GM12878 (cell line): Measurements from ENCODE around the gene LDB2. TPM values are rescaled to one million over a fixed set of nuclear protein-coding genes. Genes with fewer than 3 reads are reported as not detected.

Experiments
- ATAC-seq: fragments of 200-7000 bp; cut with Tn5 transposase; 3 replicates; pipeline ENCODE4 v1.9.1; 2020; ENCODE audit warnings: mild to moderate bottlenecking, moderate library complexity
- BruUV-seq: library from RNA; stranded (reverse); fragments of 400-500 nt; replicated peaks from 2 replicates; lab custom pipeline; 2021; lab: Mats Ljungman, UMichigan
- CTCF ChIA-PET: fragments of 300-600 bp; sonication (Branson Sonifier 250); formaldehyde crosslinking; extraction: SDS; loops from one replicate; lab custom pipeline; 2021; ENCODE audit warnings: inconsistent platforms; lab: Yijun Ruan, JAX
- POLR2A ChIA-PET: fragments of 350-600 bp; formaldehyde crosslinking; extraction: SDS; loops from one replicate; lab custom pipeline; 2021; ENCODE audit warnings: inconsistent platforms; lab: Charles Lee
- RAD21 ChIA-PET: fragments of 300-600 bp; sonication (Branson Sonifier 250); formaldehyde crosslinking; loops from one replicate; lab custom pipeline; 2023; ENCODE audit warnings: antibody characterized with exemption; ENCODE audit not compliant: unreplicated experiment; lab: Charles Lee
- SMC1A ChIA-PET: fragments of 300-600 bp; sonication (Branson Sonifier 250); formaldehyde crosslinking; loops from one replicate; lab custom pipeline; 2023; ENCODE audit not compliant: unreplicated experiment, uncharacterized antibody; lab: Charles Lee
- DNase-seq: peaks from one replicate; pipeline ENCODE4 v3.0.0-alpha.2; 2011; ENCODE audit warnings: low read depth, low spot score
- FAIRE-seq: peaks from 3 replicates; lab custom pipeline; 2011; peaks lifted over from hg19 to GRCh38; lab: Jason Lieb, UNC
- H2AFZ ChIP-seq: 2 replicates; pipeline ENCODE4 v1.6.0; 2011; ENCODE audit warnings: low read depth, low read length, control low read depth; ENCODE audit not compliant: control insufficient read depth
- H3K27ac ChIP-seq: 2 replicates; pipeline ENCODE4 v1.5.1; 2011; ENCODE audit warnings: control low read depth; ENCODE audit not compliant: control insufficient read depth, insufficient read depth
- H3K27me3 ChIP-seq, 2 experiments: replicated peaks in 1 of 2; 2 replicates each; pipeline versions ENCODE4 v1.6.0 to v1.6.1; 2011; ENCODE audit warnings: low read length in 1 of 2; ENCODE audit not compliant: control insufficient read depth in 2 of 2, insufficient read depth in 2 of 2
- H3K36me3 ChIP-seq, 2 experiments: 2 replicates each; pipeline ENCODE4 v1.5.1; 2011; ENCODE audit warnings: low read length in 1 of 2; ENCODE audit not compliant: control insufficient read depth in 2 of 2, insufficient read depth in 2 of 2
- H3K4me1 ChIP-seq: 2 replicates; pipeline ENCODE4 v1.6.1; 2011; ENCODE audit warnings: mild to moderate bottlenecking, low read length, moderate library complexity, mixed read lengths; ENCODE audit not compliant: control insufficient read depth, insufficient read depth
- H3K4me2 ChIP-seq: 2 replicates; pipeline ENCODE4 v1.6.0; 2011; ENCODE audit warnings: control low read depth; ENCODE audit not compliant: control insufficient read depth, insufficient read depth
- H3K4me3 ChIP-seq: fragments of 200-600 bp; sonication (generic); 2 replicates; pipeline ENCODE4 v1.5.1; 2016
- H3K79me2 ChIP-seq: 2 replicates; pipeline ENCODE4 v1.6.0; 2011; ENCODE audit warnings: low read length; ENCODE audit not compliant: control insufficient read depth, insufficient read depth
- H3K9ac ChIP-seq: 2 replicates; pipeline ENCODE4 v1.8.0; 2011; ENCODE audit warnings: low read length, control low read depth, mixed read lengths; ENCODE audit not compliant: control insufficient read depth, insufficient read depth
- H3K9me3 ChIP-seq: replicated peaks from 3 replicates; pipeline ENCODE4 v1.5.1; 2011; ENCODE audit warnings: mild to moderate bottlenecking, low read length; ENCODE audit not compliant: control insufficient read depth, insufficient read depth
- H4K20me1 ChIP-seq: 2 replicates; pipeline ENCODE4 v1.6.0; 2011; ENCODE audit not compliant: control insufficient read depth, insufficient read depth
- IKZF1 ChIP-seq: fragments of 450-650 bp; conservative IDR thresholded peaks from 2 replicates; pipeline ENCODE4 v1.6.1; 2017; ENCODE audit warnings: antibody characterized with exemption, mild to moderate bottlenecking
- MTA2 ChIP-seq: fragments of 450-650 bp; IDR thresholded peaks from 2 replicates; pipeline ENCODE4 v1.6.1; 2016; ENCODE audit warnings: low read depth, mild to moderate bottlenecking, moderate library complexity
- POLR2AphosphoS2 ChIP-seq: IDR thresholded peaks from 2 replicates; pipeline ENCODE4 v1.6.1; 2011; ENCODE audit warnings: low read depth, mild to moderate bottlenecking, low read length, improper control_type of control experiment, moderate library complexity
- RB1 ChIP-seq: fragments of 450-650 bp; formaldehyde crosslinking; IDR thresholded peaks from 2 replicates; pipeline ENCODE4 v1.6.1; 2017; ENCODE audit warnings: mild to moderate bottlenecking, borderline replicate concordance
- WGBS: methylation state at CpG from one replicate; pipeline ENCODE4 v1.1.6; 2016; ENCODE audit warnings: low lambda C conversion rate; ENCODE audit not compliant: insufficient replicate concordance, insufficient coverage; ENCODE audit errors: missing lambda C conversion rate; 5-methylcytosine and 5-hydroxymethylcytosine counted together
- in situ Hi-C: fragments of 300-500 bp; cut with MboI; formaldehyde crosslinking; loops from 9 replicates; pipeline ENCODE4 v1.14.3; 2018; ENCODE audit warnings: mixed read lengths
- intact Hi-C: fragments of 100-400 bp; cut with micrococcal nuclease; formaldehyde crosslinking; loops from one replicate; pipeline ENCODE4 v1.14.2; 2022; ENCODE audit not compliant: unreplicated experiment
- polyA plus RNA-seq, 11 experiments: library from polyadenylated mRNA; depleted of rRNA in 4 of 11; unstranded in 6 of 11; stranded (reverse) in 5 of 11; fragments of >200 nt; fragmentation: Nextera tagmentation in 4 of 11; fragmentation: Illumina TruSeq in 1 of 11; extraction: Ambion mirVana in 4 of 11; extraction: Trizol in 1 of 11; gene quantifications; 1 replicate in 1 of 11; 2 replicates in 10 of 11; pipeline versions ENCODE4 v1.2.1 to v1.2.3, GENCODE V29; 2011 to 2016; ENCODE audit warnings: inconsistent platforms in 2 of 11, missing spikeins in 2 of 11, low read depth in 1 of 11
- total RNA-seq, 4 experiments: library from RNA; depleted of rRNA in 3 of 4; stranded (reverse); fragments of >200 nt in 3 of 4; fragmentation: Illumina TruSeq in 1 of 4; extraction: Trizol in 1 of 4; gene quantifications; 2 replicates each; pipeline versions ENCODE4 v1.2.1 to v1.2.3, GENCODE V29; 2013 to 2021
- TF ChIP-seq, protein P1 (sequence below): IDR thresholded peaks from 2 replicates; pipeline ENCODE4 v1.6.1; 2011; ENCODE audit warnings: mild to moderate bottlenecking, low read depth, low read length, moderate library complexity; ENCODE audit not compliant: insufficient replicate concordance

Gene LDB2
- total and polyA plus RNA-seq, 10 of the 15 experiments (the other 5 are each of a cell fraction or from before 2014, with no cell fraction given) = 0.15 TPM; not detected in 9

DNA sequence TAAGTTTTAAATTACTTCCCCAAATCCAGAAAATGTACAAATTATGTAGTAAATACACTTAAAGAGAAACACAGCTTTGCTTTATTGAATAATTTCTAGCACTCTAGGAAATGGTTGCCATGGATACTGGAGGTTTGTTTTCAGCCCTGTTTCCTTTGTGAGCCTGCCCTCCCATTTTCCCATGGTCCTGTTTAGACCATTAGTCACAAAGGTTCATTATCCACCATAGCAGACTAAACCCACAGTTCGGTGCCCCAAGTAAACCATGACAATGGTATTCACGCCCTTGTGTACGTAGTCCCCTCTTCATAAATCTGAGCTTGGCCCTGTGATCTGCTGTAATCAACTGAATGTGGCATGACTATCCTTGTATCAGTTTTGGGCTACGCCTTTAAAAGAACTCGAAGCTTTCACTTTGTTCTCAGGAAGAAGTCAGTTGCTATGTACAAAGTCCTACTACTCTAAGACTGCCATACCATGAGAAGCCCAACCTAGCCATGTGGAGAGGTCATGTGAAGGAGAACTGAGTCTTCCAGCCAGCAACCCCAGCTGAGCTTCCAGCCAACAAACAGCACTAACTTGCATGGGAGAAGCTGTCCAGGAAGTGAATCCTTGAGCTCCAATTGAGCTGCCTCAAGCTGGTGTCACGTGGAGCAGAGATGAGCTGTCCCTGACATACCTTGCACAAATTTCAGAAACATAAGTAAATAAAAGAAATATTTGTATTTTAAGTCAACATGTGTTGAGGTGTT lies 300.4 kb downstream of the LDB2 start:
- H3K4me1 ChIP-seq = no peaks in the 10 kb centered on the region
- ChIA-PET POLR2A (no interaction called here), SMC1A (interaction anchor here (0.8 kb wide), 1 partner anchor 46 kb away, joined by 3 read pairs; no protein-coding TSS in a partner anchor), CTCF (no interaction called here), RAD21 (no interaction called here)
- TF ChIP-seq MTA2 (no peak), POLR2AphosphoS2 (no peak)
- TF ChIP-seq, protein P1, sequence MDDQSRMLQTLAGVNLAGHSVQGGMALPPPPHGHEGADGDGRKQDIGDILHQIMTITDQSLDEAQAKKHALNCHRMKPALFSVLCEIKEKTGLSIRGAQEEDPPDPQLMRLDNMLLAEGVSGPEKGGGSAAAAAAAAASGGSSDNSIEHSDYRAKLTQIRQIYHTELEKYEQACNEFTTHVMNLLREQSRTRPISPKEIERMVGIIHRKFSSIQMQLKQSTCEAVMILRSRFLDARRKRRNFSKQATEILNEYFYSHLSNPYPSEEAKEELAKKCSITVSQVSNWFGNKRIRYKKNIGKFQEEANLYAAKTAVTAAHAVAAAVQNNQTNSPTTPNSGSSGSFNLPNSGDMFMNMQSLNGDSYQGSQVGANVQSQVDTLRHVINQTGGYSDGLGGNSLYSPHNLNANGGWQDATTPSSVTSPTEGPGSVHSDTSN = no peak
- intact Hi-C loops = no loop called here
- no peak overlapping the region for H3K4me2 ChIP-seq
- H2AFZ ChIP-seq = no peak overlapping the region
- H3K36me3 ChIP-seq = no peaks in the 10 kb centered on the region
- 6% methylated on average over 6 of the region's 6 CpGs for WGBS
- H3K79me2 ChIP-seq = no peaks in the 10 kb centered on the region
- H3K27me3 ChIP-seq = no peaks in the 10 kb centered on the region
- ATAC-seq (no peak), FAIRE-seq (no peak), DNase-seq (no peak)
- BruUV-seq = no TSS peak
- no peak overlapping the region for H3K4me3 ChIP-seq
- no peak overlapping the region for H3K27ac ChIP-seq
- no peaks in the 10 kb centered on the region for H3K9me3 ChIP-seq
- in situ Hi-C loops = no loop called here
- no peaks in the 10 kb centered on the region for H4K20me1 ChIP-seq
- no peak overlapping the region for H3K9ac ChIP-seq

- ChIA-PET POLR2A (no interaction called here), SMC1A (no interaction called here), RAD21 (no interaction called here), CTCF (no interaction called here)
- no peaks in the 10 kb centered on the region for H3K27me3 ChIP-seq
- no peak overlapping the region for H2AFZ ChIP-seq
- in situ Hi-C loops = no loop called here
- H3K9ac ChIP-seq = no peak overlapping the region
- no peaks in the 10 kb centered on the region for H3K36me3 ChIP-seq
- no peaks in the 10 kb centered on the region for H4K20me1 ChIP-seq
- no peak overlapping the region for H3K4me2 ChIP-seq
- no peaks in the 10 kb centered on the region for H3K4me1 ChIP-seq
- H3K27ac ChIP-seq = no peak overlapping the region
- BruUV-seq = no TSS peak
- TF ChIP-seq IKZF1 (no peak), RB1 (no peak)
- DNase-seq (no peak), ATAC-seq (no peak), FAIRE-seq (no peak)
- intact Hi-C loops = no loop called here
- H3K79me2 ChIP-seq = no peaks in the 10 kb centered on the region
- no peaks in the 10 kb centered on the region for H3K9me3 ChIP-seq
- 0% methylated on average over 2 of the region's 2 CpGs for WGBS
- no peak overlapping the region for H3K4me3 ChIP-seq
Observed at GRCh38 chr4:16597443-16597842, 301.0 kb downstream of the LDB2 start.
